K562 (cell line): ENCODE data around the gene TBL1XR1. TPM values are rescaled to one million over a fixed set of nuclear protein-coding genes. Genes with fewer than 3 reads are reported as not detected.

ENCODE experiments used
- ATAC-seq: fragments of 200-7000 bp; cut with Tn5 transposase; 3 replicates; pipeline ENCODE4 v1.9.1; 2020; ENCODE audit warnings: moderate library complexity
- BruUV-seq: library from RNA; stranded (reverse); fragments of 400-500 nt; replicated peaks from 2 replicates; lab custom pipeline; 2021; lab: Mats Ljungman, UMichigan
- CTCF ChIA-PET: fragments of 300-600 bp; formaldehyde crosslinking; extraction: SDS; loops from one replicate; lab custom pipeline; 2021; ENCODE audit warnings: low intra/inter-chr PET ratio; lab: Yijun Ruan, JAX
- POLR2A ChIA-PET: fragments of 300-600, 350-650 bp; sonication (Branson Sonifier 250); formaldehyde crosslinking; extraction: SDS; loops from one replicate; lab custom pipeline; 2021; ENCODE audit warnings: antibody characterized with exemption, inconsistent platforms; lab: Yijun Ruan, JAX
- DNase-seq, 4 experiments: peaks; one replicate each; pipeline versions ENCODE4 v3.0.0 to v3.0.0-alpha.2; 2011 to 2018; ENCODE audit warnings: low spot score in 3 of 4, mixed read lengths in 3 of 4; ENCODE audit errors: extremely low read depth in 1 of 4
- FAIRE-seq: peaks from 2 replicates; lab custom pipeline; 2011; peaks lifted over from hg19 to GRCh38; lab: Jason Lieb, UNC
- H2AFZ ChIP-seq: 2 replicates; pipeline ENCODE4 v1.6.0; 2011; ENCODE audit warnings: low read depth, low read length, control low read depth, inconsistent platforms
- H3K27ac ChIP-seq: fragments of 200-600 bp; 3 replicates; pipeline ENCODE4 v1.8.0; 2011; ENCODE audit warnings: low read depth, mild to moderate bottlenecking, control low read depth, inconsistent platforms, low read length, moderate library complexity, mixed read lengths; ENCODE audit errors: extremely low read depth
- H3K27me3 ChIP-seq, 2 experiments: fragments of 300-600 bp in 1 of 2; 2 replicates in 1 of 2; 3 replicates in 1 of 2; pipeline versions ENCODE4 v1.6.0 to v1.8.0; 2011; ENCODE audit warnings: inconsistent platforms in 2 of 2, low read length in 2 of 2, mild to moderate bottlenecking in 1 of 2, mixed read lengths in 1 of 2, moderate library complexity in 1 of 2; ENCODE audit not compliant: control insufficient read depth in 2 of 2, insufficient read depth in 2 of 2
- H3K36me3 ChIP-seq: fragments of 300-600 bp; 3 replicates; pipeline ENCODE4 v1.8.0; 2011; ENCODE audit warnings: mild to moderate bottlenecking, low read length, inconsistent platforms; ENCODE audit not compliant: control insufficient read depth, insufficient read depth
- H3K4me1 ChIP-seq, 2 experiments: fragments of 200-600 bp in 1 of 2; replicated peaks in 1 of 2; 2 replicates in 1 of 2; 3 replicates in 1 of 2; pipeline versions ENCODE4 v1.5.1 to v1.8.0; 2011; ENCODE audit warnings: inconsistent platforms in 2 of 2, low read length in 2 of 2, mild to moderate bottlenecking in 1 of 2, mixed read lengths in 1 of 2, moderate library complexity in 1 of 2; ENCODE audit not compliant: control insufficient read depth in 2 of 2, insufficient read depth in 2 of 2
- H3K4me2 ChIP-seq: 2 replicates; pipeline ENCODE4 v1.6.1; 2011; ENCODE audit warnings: low read length, control low read depth, inconsistent platforms, mixed read lengths; ENCODE audit not compliant: insufficient read depth
- H3K4me3 ChIP-seq: fragments of 200-600 bp; sonication (generic), shearing (Covaris generic); 2 replicates; pipeline ENCODE4 v1.5.1; 2016; ENCODE audit warnings: control low read depth, inconsistent platforms
- H3K79me2 ChIP-seq: fragments of 200-600 bp; 3 replicates; pipeline ENCODE4 v1.8.0; 2011; ENCODE audit warnings: low read length, inconsistent platforms; ENCODE audit not compliant: control insufficient read depth, insufficient read depth
- H3K9ac ChIP-seq, 2 experiments: 2 replicates each; pipeline versions ENCODE4 v1.6.0 to v1.6.1; 2011; ENCODE audit warnings: low read depth in 2 of 2, low read length in 2 of 2, control low read depth in 1 of 2, inconsistent platforms in 1 of 2, mild to moderate bottlenecking in 1 of 2, mixed read lengths in 1 of 2; ENCODE audit not compliant: insufficient read depth in 1 of 2
- H3K9me1 ChIP-seq: one replicate; pipeline ENCODE4 v1.6.0; 2011; ENCODE audit warnings: inconsistent platforms, mild to moderate bottlenecking, low read length, moderate library complexity; ENCODE audit not compliant: control insufficient read depth, insufficient read depth
- H3K9me3 ChIP-seq: replicated peaks from 2 replicates; pipeline ENCODE4 v1.5.1; 2011; ENCODE audit warnings: low read depth, low read length, inconsistent platforms; ENCODE audit not compliant: control insufficient read depth, insufficient read depth
- H4K20me1 ChIP-seq: replicated peaks from 2 replicates; pipeline ENCODE4 v1.6.1; 2011; ENCODE audit warnings: low read length, inconsistent platforms, mixed read lengths; ENCODE audit not compliant: control insufficient read depth, insufficient read depth
- BDP1 ChIP-seq: IDR thresholded peaks from 3 replicates; pipeline ENCODE4 v1.6.1; 2011; ENCODE audit not compliant: insufficient read length, insufficient read depth
- CHCHD3 ChIP-seq: fragments of 250-450 bp; sonication (Bioruptor Pico); IDR thresholded peaks from 2 replicates; pipeline ENCODE4 v2.1.2; 2022; ENCODE audit warnings: mild to moderate bottlenecking
- CREM ChIP-seq: IDR thresholded peaks from 2 replicates; pipeline ENCODE4 v1.6.1; 2014; ENCODE audit warnings: antibody characterized with exemption, low read depth
- HCFC1 ChIP-seq: IDR thresholded peaks from 2 replicates; pipeline ENCODE4 v1.6.1; 2012; ENCODE audit warnings: low read depth, low read length, improper control_type of control experiment
- KDM4B ChIP-seq, 2 experiments: fragments of 450-650 bp in 1 of 2; sonication (generic) in 1 of 2; IDR thresholded peaks; 2 replicates each; pipeline ENCODE4 v1.6.1; 2016 to 2017; ENCODE audit warnings: borderline replicate concordance in 2 of 2, antibody characterized with exemption in 1 of 2, low read depth in 1 of 2, mild to moderate bottlenecking in 1 of 2
- KLF16 ChIP-seq: IDR thresholded peaks from 2 replicates; pipeline ENCODE4 v1.6.1; 2016; ENCODE audit warnings: antibody characterized with exemption
- MECOM ChIP-seq: fragments of 250-450 bp; sonication (Bioruptor Pico); IDR thresholded peaks from 2 replicates; pipeline ENCODE4 v1.8.0; 2022; ENCODE audit warnings: inconsistent platforms
- NCOA2 ChIP-seq, 2 experiments: fragments of 450-650 bp; IDR thresholded peaks; 2 replicates each; pipeline ENCODE4 v1.6.1; 2018; ENCODE audit warnings: mild to moderate bottlenecking in 2 of 2, moderate library complexity in 1 of 2; ENCODE audit not compliant: partially characterized antibody in 2 of 2
- PHF21A ChIP-seq: fragments of 450-650 bp; IDR thresholded peaks from 2 replicates; pipeline ENCODE4 v1.6.1; 2017; ENCODE audit warnings: low read depth, borderline replicate concordance
- PURB ChIP-seq: sonication (generic); formaldehyde crosslinking; IDR thresholded peaks from 2 replicates; pipeline ENCODE4 v1.9.0; 2021; ENCODE audit warnings: low read depth, mild to moderate bottlenecking, missing genetic modification reagents
- SMARCE1 ChIP-seq: fragments of 450-650 bp; IDR thresholded peaks from 2 replicates; pipeline ENCODE4 v1.7.1; 2016; ENCODE audit warnings: mild to moderate bottlenecking
- SMC3 ChIP-seq: conservative IDR thresholded peaks from 2 replicates; pipeline ENCODE4 v1.6.1; 2011; ENCODE audit warnings: low read depth, low read length, improper control_type of control experiment; ENCODE audit not compliant: insufficient read depth
- SREBF2 ChIP-seq: sonication (generic); formaldehyde crosslinking; IDR thresholded peaks from 2 replicates; pipeline ENCODE4 v1.4.0; 2020; ENCODE audit warnings: mild to moderate bottlenecking, missing genetic modification reagents
- SUPT5H ChIP-seq: fragments of 450-650 bp; IDR thresholded peaks from 2 replicates; pipeline ENCODE4 v1.6.1; 2016
- TCFL5 ChIP-seq: fragments of 250-450 bp; sonication (Bioruptor Pico); conservative IDR thresholded peaks from 2 replicates; pipeline ENCODE4 v1.6.1; 2021; ENCODE audit warnings: mild to moderate bottlenecking, moderate library complexity, matching md5 sums
- TFAM ChIP-seq: fragments of 250-450 bp; sonication (Bioruptor Pico); conservative IDR thresholded peaks from 2 replicates; pipeline ENCODE4 v1.5.0; 2021; ENCODE audit warnings: mild to moderate bottlenecking, moderate library complexity
- ZBTB17 ChIP-seq: fragments of 450-650 bp; formaldehyde crosslinking; IDR thresholded peaks from 2 replicates; pipeline ENCODE4 v1.4.0; 2020; ENCODE audit warnings: mild to moderate bottlenecking
- ZHX1 ChIP-seq: fragments of 150-350 bp; conservative IDR thresholded peaks from 2 replicates; pipeline ENCODE4 v1.6.1; 2014; ENCODE audit warnings: low read length
- ZNF280B ChIP-seq: fragments of 250-450 bp; sonication (Bioruptor Pico); IDR thresholded peaks from 2 replicates; pipeline ENCODE4 v1.5.1; 2021; ENCODE audit warnings: mild to moderate bottlenecking
- ZNF766 ChIP-seq: fragments of 200-800 bp; sonication (Bioruptor generic); conservative IDR thresholded peaks from 2 replicates; pipeline ENCODE4 v1.6.1; 2016; ENCODE audit warnings: missing genetic modification characterization, missing compliant biosample characterization
- WGBS: fragments of 100-300 bp; shearing (Covaris generic); methylation state at CpG from one replicate; pipeline ENCODE4 v1.1.6; 2016; ENCODE audit warnings: low coverage, mixed read lengths; ENCODE audit not compliant: insufficient coverage; ENCODE audit errors: missing lambda C conversion rate; 5-methylcytosine and 5-hydroxymethylcytosine counted together
- in situ Hi-C: fragments of 300-500 bp; cut with MboI; formaldehyde crosslinking; loops from 4 replicates; pipeline ENCODE4 v1.15.0; 2018; ENCODE audit warnings: inconsistent platforms, mixed read lengths
- intact Hi-C: fragments of 100-400 bp; cut with micrococcal nuclease; formaldehyde crosslinking; loops from 2 replicates; pipeline ENCODE4 v1.14.2; 2022
- polyA plus RNA-seq, 8 experiments: library from polyadenylated mRNA; depleted of rRNA in 4 of 8; stranded (reverse) in 5 of 8; unstranded in 3 of 8; fragments of >200 nt; fragmentation: Nextera tagmentation in 2 of 8; fragmentation: Illumina TruSeq in 1 of 8; extraction: Ambion mirVana in 2 of 8; extraction: Trizol in 1 of 8; gene quantifications; 2 replicates each; pipeline versions ENCODE4 v1.2.1 to v1.2.3, GENCODE V29; 2011 to 2014; ENCODE audit warnings: inconsistent platforms in 1 of 8, missing spikeins in 1 of 8
- total RNA-seq, 7 experiments: library from RNA; depleted of rRNA in 6 of 7; stranded (reverse); fragments of >200 nt in 6 of 7; fragmentation: Illumina TruSeq in 2 of 7; extraction: Trizol in 2 of 7; gene quantifications; 2 replicates each; pipeline versions ENCODE4 v1.2.1 to v1.2.3, GENCODE V29; 2011 to 2021; ENCODE audit warnings: low replicate concordance in 1 of 7

TBL1XR1 gene
- total and polyA plus RNA-seq, 9 of the 15 experiments (the other 6 are each of a cell fraction or from before 2014, with no cell fraction given): 19.6 to 171 (median 83.3) TPM

GRCh38 chr3:177196008-177196455, 1.2 kb downstream of the TBL1XR1 start:
- DNase-seq: no peak
- peaks cover 61% of the 10 kb centered on the region for H3K79me2 ChIP-seq
- no peaks in the 10 kb centered on the region for H3K9me1 ChIP-seq
- H4K20me1 ChIP-seq: peaks cover 9% of the 10 kb centered on the region
- peaks cover 15% of the 10 kb centered on the region for H3K36me3 ChIP-seq
- H3K4me2 ChIP-seq: peak overlapping the region; percentile 94
- peak overlapping the region; percentile 100 for H3K27ac ChIP-seq
- intact Hi-C loops: loop anchor here (5.0 to 10.0 kb wide), 2 partner anchors 86 to 279 kb away; no protein-coding TSS in a partner anchor
- BruUV-seq: no TSS peak
- WGBS: under 1% methylated on average over 10 of the region's 10 CpGs
- H2AFZ ChIP-seq: no peak overlapping the region
- no peaks in the 10 kb centered on the region for H3K27me3 ChIP-seq
- H3K4me3 ChIP-seq: peak overlapping the region; percentile 93
- no peak for FAIRE-seq
- ChIA-PET CTCF (no interaction called here), POLR2A (interaction anchor here (0.7 to 6.3 kb wide), 9 partner anchors 16 to 410 kb away, joined by 3 to 97 read pairs (median 4); no protein-coding TSS in a partner anchor)
- in situ Hi-C loops: loop anchor here (5.0 to 10.0 kb wide), 2 partner anchors 141 to 166 kb away; no protein-coding TSS in a partner anchor
- no peaks in the 10 kb centered on the region for H3K9me3 ChIP-seq
- ATAC-seq: no peak
- H3K9ac ChIP-seq: peak overlapping the region; percentile 91 to 99
- H3K4me1 ChIP-seq: peaks cover 4 to 30% of the 10 kb centered on the region in 2 experiments
- TF ChIP-seq ZBTB17 (CRISPR knock-in tag) (no peak), KLF16 (no peak), TFAM (no peak), MECOM (no peak), SREBF2 (CRISPR knock-in tag) (no peak), TCFL5 (no peak), NCOA2 (IDR thresholded peaks at IDR 0.05; ENCODE audit: partially characterized antibody in 2 of 2) (no peak), CREM (no peak), BDP1 (no peak), ZNF280B (CRISPR knock-in tag) (no peak), SUPT5H (no peak), CHCHD3 (CRISPR knock-in tag) (no peak), ZHX1 (no peak), HCFC1 (no peak), KDM4B (IDR thresholded peaks at IDR 0.05; ENCODE audit: borderline replicate concordance in 2 of 2, low read depth in 1 of 2) (no peak), SMARCE1 (no peak), PHF21A (no peak), PURB (CRISPR knock-in tag) (no peak), SMC3 (no peak), ZNF766 (no peak)
